ENCODE measurements around the gene KNDC1. TPM values are rescaled to one million over a fixed set of nuclear protein-coding genes. Genes with fewer than 3 reads are reported as not detected.

Gene KNDC1
- polyA plus RNA-seq, 5 donors, result 2.5 to 4.9 (median 4.3) TPM

DNA sequence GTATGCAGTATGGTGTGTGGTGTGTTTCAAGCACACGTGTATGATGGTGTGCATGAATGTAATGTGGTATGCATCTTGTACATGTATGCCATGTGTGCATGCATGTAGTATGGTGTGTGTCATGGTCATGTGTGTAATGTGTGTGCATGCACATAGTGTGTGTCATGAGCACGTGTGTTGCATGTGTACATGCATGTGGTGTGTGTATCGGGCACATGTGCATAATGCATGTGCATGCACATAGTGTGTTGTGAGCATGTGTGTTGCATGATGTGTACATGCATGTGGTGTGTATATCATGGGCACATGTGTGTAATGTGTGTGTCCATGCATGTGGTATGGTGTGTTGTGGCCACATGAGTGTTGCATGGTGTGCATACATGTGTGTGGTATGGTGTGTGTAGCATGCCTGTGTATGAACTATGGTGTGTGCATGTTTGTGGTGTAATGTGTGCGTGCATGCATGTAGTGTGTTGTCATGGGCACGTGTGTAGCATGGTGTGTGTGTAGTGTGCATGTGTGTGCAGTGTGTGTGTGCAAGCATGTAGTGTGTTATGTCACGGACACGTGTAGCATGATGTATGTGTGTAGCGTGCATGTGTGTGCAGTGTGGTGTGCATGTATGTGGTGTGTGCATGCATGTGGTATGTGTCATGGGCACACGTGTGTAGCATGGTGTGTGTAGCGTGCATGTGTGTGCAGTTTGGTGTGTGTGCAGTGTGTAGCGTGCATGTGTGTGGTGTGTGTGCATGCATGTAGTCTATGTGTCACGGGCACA is 17.6 kb downstream of the KNDC1 start:
- no peak for DNase-seq

GRCh38 chr10:133178357-133179127 is 18.5 kb downstream of the KNDC1 start:
- no peak for DNase-seq

- DNase-seq, result no peak
Measured at GRCh38 chr10:133179128-133179520, 19.1 kb downstream of the KNDC1 start.

- DNase-seq, result no peak
Measured at GRCh38 chr10:133179651-133180050, 19.6 kb downstream of the KNDC1 start.

- no peak for DNase-seq
Measured at GRCh38 chr10:133180192-133180964, 20.4 kb downstream of the KNDC1 start.

DNA sequence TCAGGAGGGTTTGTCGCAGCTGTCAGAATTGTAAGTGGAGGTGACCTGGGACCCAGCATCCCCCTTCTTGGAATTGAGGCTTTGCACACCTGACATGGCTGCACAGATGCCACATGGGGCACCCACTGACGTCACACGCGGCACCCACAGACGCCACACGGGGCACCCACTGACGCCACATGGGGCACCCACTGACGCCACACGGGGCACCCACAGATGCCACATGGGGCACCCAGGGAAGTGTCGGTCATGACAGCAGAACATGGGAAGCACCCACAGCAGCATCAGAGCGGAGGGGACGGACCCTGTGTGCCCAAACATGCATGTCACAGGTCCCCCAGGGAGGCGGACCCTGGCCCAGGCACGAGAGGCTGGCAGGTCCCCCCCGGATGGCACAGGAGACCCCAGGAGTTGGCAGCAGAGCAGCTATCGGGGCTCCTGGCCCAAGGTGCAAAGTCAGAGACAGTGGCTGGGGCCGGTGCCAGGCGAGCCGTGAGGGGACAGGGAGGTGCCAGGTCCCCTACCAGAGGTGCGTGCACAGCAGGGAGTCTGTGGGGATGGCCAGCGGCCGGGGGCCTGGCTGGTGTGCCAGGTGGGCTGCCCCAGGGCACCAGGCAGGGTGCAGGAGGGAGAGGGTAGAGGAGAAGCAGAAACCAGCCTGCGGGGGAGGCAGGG is 21.1 kb downstream of the KNDC1 start:
- no peak for DNase-seq

DNA sequence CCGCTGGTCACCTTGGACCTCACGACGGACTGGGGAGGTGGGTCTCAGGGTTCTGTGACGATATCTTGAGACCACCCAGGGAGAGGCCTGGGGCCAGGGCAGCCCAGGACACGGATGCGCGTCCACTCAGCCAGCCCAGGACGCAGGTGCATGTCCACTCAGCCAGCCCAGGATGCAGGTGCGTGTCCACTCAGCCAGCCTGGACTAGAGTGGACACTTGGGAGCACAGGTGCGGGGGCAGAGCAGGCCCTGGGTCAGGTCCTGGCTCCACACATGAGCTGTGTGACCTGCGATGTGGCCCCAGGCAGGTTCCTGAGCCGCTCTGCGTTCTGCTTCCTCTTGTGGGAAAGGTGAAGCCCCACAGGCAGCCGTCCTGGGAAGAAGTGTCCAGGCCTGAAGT is 22.2 kb downstream of the KNDC1 start:
- no peak for DNase-seq

DNA sequence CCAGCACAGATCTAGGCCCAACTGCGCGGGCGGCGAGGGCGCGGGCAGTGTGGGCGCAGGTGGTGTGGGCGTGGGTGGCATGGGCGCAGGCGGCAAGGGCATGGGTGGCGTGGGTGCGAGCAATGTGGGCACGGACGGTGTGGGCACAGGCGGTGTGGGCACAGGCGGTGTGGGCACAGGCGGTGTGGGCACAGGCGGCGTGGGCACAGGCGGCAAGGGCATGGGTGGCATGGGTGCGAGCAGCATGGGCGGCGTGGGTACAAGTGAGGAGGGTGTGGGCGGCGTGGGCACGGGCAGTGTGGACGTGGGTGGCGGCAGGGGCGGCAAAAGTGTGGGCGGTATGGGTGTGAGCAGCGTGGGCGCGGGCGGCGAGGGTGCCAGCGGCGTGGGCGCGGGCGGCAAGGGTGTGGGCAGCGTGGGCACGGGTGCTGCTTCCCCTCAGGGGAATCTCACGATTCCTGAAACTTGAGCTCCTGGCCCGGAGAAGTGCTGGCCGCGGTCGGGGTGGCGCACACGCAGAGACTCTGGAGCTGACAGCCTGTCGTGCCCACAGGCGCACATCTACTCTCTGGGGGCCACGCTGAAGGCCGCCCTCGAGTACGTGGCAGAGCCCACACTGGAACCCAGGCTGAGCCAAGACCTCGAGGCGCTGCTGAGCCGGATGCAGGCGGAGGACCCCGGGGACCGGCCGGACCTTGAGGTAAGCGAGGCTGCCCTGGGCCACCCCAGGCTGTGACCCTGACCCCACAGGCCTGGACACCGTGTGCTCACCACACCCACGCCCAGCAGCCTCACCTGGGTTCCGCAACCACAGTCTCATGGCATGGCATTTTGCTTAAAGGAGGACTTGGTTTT is 23.0 kb downstream of the KNDC1 start:
- DNase-seq, result no peak

DNA sequence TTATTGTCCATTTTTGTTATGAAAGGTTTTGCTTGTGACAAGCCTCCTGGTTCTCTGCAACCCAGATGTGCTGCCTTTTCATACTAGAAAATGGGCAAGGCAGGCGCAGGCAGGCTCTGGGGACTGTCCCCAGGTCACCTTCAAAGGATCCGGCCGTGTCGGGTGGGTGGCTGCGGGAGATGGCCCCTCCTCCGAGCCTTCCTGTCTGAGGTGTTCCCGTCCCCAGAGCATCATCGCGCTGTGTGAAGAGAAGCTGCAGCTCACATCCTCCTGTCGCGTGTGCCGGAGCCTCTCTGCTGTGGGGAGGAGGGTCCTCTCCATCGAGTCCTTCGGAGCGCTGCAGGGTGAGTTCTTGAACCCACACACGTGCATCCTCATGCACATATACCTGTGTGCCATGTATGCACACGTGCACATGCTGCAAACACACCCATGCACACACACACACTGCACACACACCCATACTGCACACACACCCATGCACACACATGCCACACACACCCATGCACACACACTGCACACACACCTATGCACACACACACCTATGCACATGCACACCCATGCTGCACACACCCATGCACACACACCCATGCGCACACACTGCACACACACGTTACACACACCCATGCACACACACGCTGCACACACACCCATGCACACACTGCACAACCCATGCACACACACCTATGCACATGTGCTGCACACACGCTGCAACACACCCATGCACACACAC is 23.8 kb downstream of the KNDC1 start:
- DNase-seq, result no peak

- no peak for DNase-seq
Measured at GRCh38 chr10:133184591-133185244, 24.7 kb downstream of the KNDC1 start.

DNA sequence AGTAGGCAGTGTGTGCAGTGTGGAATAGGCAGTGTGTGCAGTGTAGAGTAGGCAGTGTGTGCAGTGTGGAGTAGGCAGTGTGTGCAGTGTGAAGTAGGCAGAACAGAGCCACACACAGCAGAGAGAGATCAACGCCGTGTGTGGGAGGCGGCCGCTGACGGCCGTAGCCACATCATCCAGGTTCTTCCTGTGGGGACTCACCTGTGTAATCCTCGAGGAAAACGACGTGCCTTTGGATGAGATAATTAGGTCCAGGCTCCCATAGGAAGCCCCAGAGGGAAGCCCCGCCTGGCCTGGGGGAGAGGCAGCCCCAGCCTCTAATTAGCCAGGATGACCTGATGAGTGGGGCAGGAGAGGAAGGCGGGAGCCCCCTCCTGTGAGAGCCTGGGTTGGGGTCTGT is 25.4 kb downstream of the KNDC1 start:
- DNase-seq, result no peak

DNA sequence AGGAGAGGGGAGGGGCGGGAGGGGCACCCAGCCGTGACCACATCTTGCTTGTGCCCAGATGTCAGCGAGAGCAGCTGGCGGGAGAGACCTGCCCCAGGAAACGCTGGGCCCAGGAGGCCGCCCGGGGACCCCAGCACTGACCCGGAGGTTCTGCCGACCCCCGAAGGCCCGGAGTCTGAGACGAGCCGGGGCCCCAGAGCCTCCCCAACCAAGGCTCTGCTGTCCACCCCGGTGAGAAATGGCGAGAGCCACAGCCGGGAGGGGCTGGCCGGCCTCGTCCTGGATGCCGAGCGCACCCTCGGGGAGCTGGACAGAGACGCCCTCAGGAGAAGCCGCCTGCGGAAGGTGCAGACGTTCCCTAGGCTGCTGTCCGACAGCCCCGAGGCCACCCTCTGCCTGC is 25.9 kb downstream of the KNDC1 start:
- DNase-seq, result no peak

DNA sequence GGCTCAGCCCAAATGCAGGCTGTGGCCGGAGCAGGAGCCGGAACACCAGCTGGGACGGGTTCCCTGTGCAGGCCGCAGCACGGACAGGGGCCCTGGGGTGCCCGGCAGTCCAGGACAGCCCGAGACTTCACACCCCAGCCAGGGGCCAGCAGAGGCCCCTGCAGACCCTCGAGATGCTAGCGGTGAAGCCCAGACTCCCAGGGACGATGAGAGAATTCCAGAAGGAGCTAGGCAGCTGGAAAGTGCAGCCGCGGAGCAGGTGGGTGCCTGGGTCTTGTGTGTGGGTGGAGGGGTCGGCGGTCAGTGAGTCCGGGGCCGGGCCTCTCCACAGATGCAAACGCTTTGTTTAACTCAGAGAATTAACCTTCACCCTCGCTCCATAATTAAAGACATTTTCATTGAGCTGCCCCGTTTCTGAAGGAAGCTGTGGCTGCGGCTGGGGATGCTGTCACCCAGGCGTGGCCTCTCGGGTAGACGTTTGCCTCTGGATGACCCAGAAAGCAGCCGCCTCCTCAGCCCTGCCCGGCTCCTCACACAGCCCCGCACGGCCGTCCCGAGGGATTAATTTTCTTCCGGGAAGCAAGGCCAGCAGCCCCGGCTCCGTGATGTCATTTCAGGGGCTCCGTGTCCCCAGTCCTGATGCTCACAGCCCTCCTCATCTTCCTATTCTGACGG is 26.5 kb downstream of the KNDC1 start:
- DNase-seq, result no peak

GRCh38 chr10:133187091-133187905 is 27.3 kb downstream of the KNDC1 start:
- DNase-seq, result no peak

GRCh38 chr10:133187906-133188681 is 28.1 kb downstream of the KNDC1 start:
- no peak for DNase-seq

GRCh38 chr10:133189256-133189655 is 29.2 kb downstream of the KNDC1 start:
- no peak for DNase-seq

- DNase-seq, result no peak
Measured at GRCh38 chr10:133189726-133190125, 29.7 kb downstream of the KNDC1 start.
